GM19043 (cell line): Measurements from ENCODE around the gene PRKCH.

Experiments
- ATAC-seq: cut with Tn5 transposase; IDR thresholded peaks from one replicate; pipeline ENCODE4 v1.9.1; 2021; ENCODE audit warnings: low read depth; ENCODE audit not compliant: unreplicated experiment

The PRKCH gene

GRCh38 chr14:61417883-61418455 is 96.6 kb downstream of the PRKCH start:
- ATAC-seq, result no peak

- ATAC-seq, result no peak
These were observed 97.4 kb downstream of the PRKCH start for GRCh38 chr14:61418746-61419145.

GRCh38 chr14:61419201-61419600 is 97.8 kb downstream of the PRKCH start:
- no peak for ATAC-seq

- ATAC-seq, result no peak
These were observed 98.9 kb downstream of the PRKCH start for GRCh38 chr14:61420326-61420725.

GRCh38 chr14:61421212-61421923 is 100.0 kb downstream of the PRKCH start:
- ATAC-seq, result no peak

GRCh38 chr14:61426048-61426447 is 104.7 kb downstream of the PRKCH start:
- no peak for ATAC-seq

GRCh38 chr14:61428261-61428660 is 106.9 kb downstream of the PRKCH start:
- no peak for ATAC-seq

GRCh38 chr14:61429316-61429715 is 107.9 kb downstream of the PRKCH start:
- no peak for ATAC-seq

GRCh38 chr14:61430066-61430757 is 108.8 kb downstream of the PRKCH start:
- ATAC-seq, result no peak

- ATAC-seq, result no peak
These were observed 111.8 kb downstream of the PRKCH start for GRCh38 chr14:61433169-61433568.

GRCh38 chr14:61433828-61434227 is 112.4 kb downstream of the PRKCH start:
- no peak for ATAC-seq

GRCh38 chr14:61434311-61434710 is 112.9 kb downstream of the PRKCH start:
- no peak for ATAC-seq

GRCh38 chr14:61435563-61436337 is 114.4 kb downstream of the PRKCH start:
- ATAC-seq, result no peak

- no peak for ATAC-seq
These were observed 116.0 kb downstream of the PRKCH start for GRCh38 chr14:61437381-61437780.

- ATAC-seq, result no peak
These were observed 116.7 kb downstream of the PRKCH start for GRCh38 chr14:61438036-61438435.

GRCh38 chr14:61438497-61438859 is 117.1 kb downstream of the PRKCH start:
- ATAC-seq, result no peak

GRCh38 chr14:61438860-61439765 is 117.7 kb downstream of the PRKCH start:
- peak; percentile 46 for ATAC-seq

- ATAC-seq, result no peak
These were observed 118.5 kb downstream of the PRKCH start for GRCh38 chr14:61439779-61440418.

- ATAC-seq, result no peak
These were observed 122.1 kb downstream of the PRKCH start for GRCh38 chr14:61443481-61443880.
